Esophagus (tissue), 2 donors: ENCODE measurements around the gene ANXA3. TPM values are rescaled to one million over a fixed set of nuclear protein-coding genes. Genes with fewer than 3 reads are reported as not detected.
A peak's percentile ranks its signal among the peaks of the same experiment; 100 is the strongest.

Experiments used
- H3K27ac ChIP-seq, 2 donors: one replicate each; pipeline ENCODE4 v1.5.1; 2013; ENCODE audit warnings: low read depth in 2 of 2, mild to moderate bottlenecking in 2 of 2, inconsistent platforms in 1 of 2, low read length in 1 of 2, moderate library complexity in 1 of 2
- H3K27me3 ChIP-seq, 2 donors: one replicate each; pipeline ENCODE4 v1.6.1; 2013; ENCODE audit warnings: low read length in 2 of 2, control low read depth in 1 of 2, mild to moderate bottlenecking in 1 of 2; ENCODE audit not compliant: insufficient read depth in 2 of 2, control insufficient read depth in 1 of 2
- H3K36me3 ChIP-seq, 2 donors: one replicate each; pipeline ENCODE4 v1.6.1; 2013; ENCODE audit warnings: low read length in 1 of 2; ENCODE audit not compliant: control insufficient read depth in 2 of 2, insufficient read depth in 2 of 2
- H3K4me1 ChIP-seq, 2 donors: one replicate each; pipeline ENCODE4 v1.6.1; 2013; ENCODE audit warnings: low read length in 1 of 2; ENCODE audit not compliant: control insufficient read depth in 2 of 2, insufficient read depth in 2 of 2
- H3K4me3 ChIP-seq, 2 donors: one replicate each; pipeline ENCODE4 v1.5.1; 2013; ENCODE audit warnings: low read length in 2 of 2, mild to moderate bottlenecking in 2 of 2, low read depth in 1 of 2, moderate library complexity in 1 of 2
- H3K9me3 ChIP-seq, 2 donors: one replicate each; pipeline ENCODE4 v1.6.1; 2013; ENCODE audit warnings: mild to moderate bottlenecking in 2 of 2, low read depth in 1 of 2, low read length in 1 of 2, moderate library complexity in 1 of 2; ENCODE audit not compliant: control insufficient read depth in 2 of 2, insufficient read depth in 1 of 2
- WGBS, 2 donors: extraction: QIAGEN DNeasy Blood & Tissue Kit; methylation state at CpG; one replicate each; pipeline ENCODE4 v1.1.7; 2013; 5-methylcytosine and 5-hydroxymethylcytosine counted together
- polyA plus RNA-seq, 2 donors: library from polyadenylated mRNA; stranded (reverse); fragments of 200-250 nt; gene quantifications; one replicate each; pipeline ENCODE4 v1.2.3, GENCODE V29; 2013
- donor health status: healthy with polysubstance abuse.
- donor health status: Bipolar disorder and iron deficiency.

ANXA3 gene
- polyA plus RNA-seq, 2 donors = 80.6 to 140 TPM

- no peaks in the 10 kb centered on the region for H3K9me3 ChIP-seq
- no peaks in the 10 kb centered on the region for H3K4me1 ChIP-seq
- WGBS, 2 donors = 58 to 63% methylated on average over 7 of the region's 7 CpGs
- H3K27me3 ChIP-seq = no peaks in the 10 kb centered on the region
- peak overlapping the region in 1 of 2 donors; percentile 24 for H3K27ac ChIP-seq
- H3K36me3 ChIP-seq = no peaks in the 10 kb centered on the region
- H3K4me3 ChIP-seq = no peak overlapping the region
These were observed 105.4 kb downstream of the ANXA3 start for GRCh38 chr4:78656968-78657445.

GRCh38 chr4:78659264-78659663 lies 107.7 kb downstream of the ANXA3 start:
- H3K36me3 ChIP-seq = no peaks in the 10 kb centered on the region
- H3K9me3 ChIP-seq = no peaks in the 10 kb centered on the region
- H3K27ac ChIP-seq = no peak overlapping the region
- no peaks in the 10 kb centered on the region for H3K27me3 ChIP-seq
- 76 to 79% methylated on average over 1 of the region's 1 CpG for WGBS, 2 donors
- no peak overlapping the region for H3K4me3 ChIP-seq
- H3K4me1 ChIP-seq = peaks cover 0 to 3% of the 10 kb centered on the region in 2 donors

GRCh38 chr4:78659665-78660064 lies 108.1 kb downstream of the ANXA3 start:
- Histone ChIP-seq H3K9me3 (no peaks in the 10 kb centered on the region), H3K27me3 (no peaks in the 10 kb centered on the region), H3K4me1 (peaks cover 0 to 3% of the 10 kb centered on the region in 2 donors), H3K27ac (no peak overlapping the region), H3K36me3 (no peaks in the 10 kb centered on the region), H3K4me3 (no peak overlapping the region)
- 84 to 94% methylated on average over 1 of the region's 1 CpG for WGBS, 2 donors

Other genes starting within 250 kb of the ANXA3 start
- gene BMP2K, start 224.6 kb downstream of the ANXA3 start, polyA plus RNA-seq = 10 to 100 TPM in 1 of 2 donors, 1 to 10 TPM in 1; 9.6 to 11.6 TPM